GM21390 (cell line): ENCODE data around the gene NAPB.
"Not testable (repeated sequence)": the region's sequence is repeated elsewhere in the genome, so short reads cannot be mapped to it uniquely, and the experiment has no call there.

ENCODE experiments used
- ATAC-seq: cut with Tn5 transposase; IDR thresholded peaks from one replicate; pipeline ENCODE4 v1.9.1; 2021; ENCODE audit not compliant: unreplicated experiment

NAPB gene

DNA sequence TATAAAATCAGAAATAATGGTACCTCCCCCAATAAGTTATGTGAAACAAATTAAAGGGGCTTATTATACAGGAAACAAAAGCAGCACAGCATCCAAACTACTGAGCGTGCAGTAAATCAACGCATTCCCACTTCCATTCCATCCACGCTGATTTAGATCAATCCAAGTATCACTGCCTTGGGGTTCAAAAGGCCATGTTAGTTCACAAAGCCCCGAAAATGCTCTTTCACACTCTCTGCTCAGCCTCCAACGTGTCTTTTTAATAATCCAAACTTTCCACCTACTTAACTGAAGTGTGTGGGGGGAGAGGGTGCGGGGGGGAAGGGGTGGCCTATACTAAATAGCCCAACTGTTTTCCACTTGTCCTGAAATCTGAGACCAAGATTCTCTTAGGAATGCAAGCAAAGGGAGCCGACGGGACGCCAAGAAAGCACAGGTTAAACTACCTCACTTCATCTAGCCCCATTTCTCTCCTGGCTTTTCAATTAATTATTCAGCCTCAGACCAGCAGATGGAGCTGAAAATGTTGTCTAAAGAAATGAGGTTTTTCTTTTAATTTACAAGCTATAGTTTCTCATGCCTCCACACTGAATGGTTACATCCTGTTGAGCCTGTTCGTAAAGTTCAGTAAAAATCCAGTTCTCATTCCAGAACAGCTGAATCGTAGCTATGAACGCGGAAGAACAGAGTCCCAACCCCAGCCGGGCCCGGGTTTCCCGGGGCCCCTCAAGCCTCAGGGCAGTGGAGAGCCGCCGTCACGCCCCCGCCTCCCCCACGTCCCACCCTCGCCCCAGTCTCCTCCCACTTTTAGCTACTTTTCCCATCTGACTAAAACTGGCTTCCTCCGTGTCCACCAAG, 71.7 kb downstream of the NAPB start:
- peak; percentile 45 for ATAC-seq

GRCh38 chr20:23348510-23348909, 72.8 kb downstream of the NAPB start:
- ATAC-seq = not testable (repeated sequence)

DNA sequence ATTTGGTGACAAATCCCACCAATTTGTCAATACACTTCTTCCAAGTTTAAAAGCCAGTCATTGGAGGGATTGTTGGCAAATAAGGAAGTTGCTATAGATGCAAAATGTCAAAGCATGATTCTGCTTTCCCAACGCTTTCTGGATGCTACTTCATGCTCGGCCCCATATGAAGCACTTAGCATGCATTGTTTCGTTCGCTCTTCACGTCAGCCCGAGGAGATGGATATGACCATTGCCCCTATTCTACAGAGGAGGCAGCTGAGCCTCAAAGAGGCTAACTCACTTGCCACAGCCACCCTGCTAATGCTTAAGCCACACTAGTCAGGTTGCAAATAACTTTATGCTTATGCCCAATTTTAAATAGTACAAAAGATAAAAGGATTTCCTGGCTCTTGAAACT, 73.5 kb downstream of the NAPB start:
- ATAC-seq = no peak

- no peak for ATAC-seq
Measured at GRCh38 chr20:23346002-23346401, 75.3 kb downstream of the NAPB start.

DNA sequence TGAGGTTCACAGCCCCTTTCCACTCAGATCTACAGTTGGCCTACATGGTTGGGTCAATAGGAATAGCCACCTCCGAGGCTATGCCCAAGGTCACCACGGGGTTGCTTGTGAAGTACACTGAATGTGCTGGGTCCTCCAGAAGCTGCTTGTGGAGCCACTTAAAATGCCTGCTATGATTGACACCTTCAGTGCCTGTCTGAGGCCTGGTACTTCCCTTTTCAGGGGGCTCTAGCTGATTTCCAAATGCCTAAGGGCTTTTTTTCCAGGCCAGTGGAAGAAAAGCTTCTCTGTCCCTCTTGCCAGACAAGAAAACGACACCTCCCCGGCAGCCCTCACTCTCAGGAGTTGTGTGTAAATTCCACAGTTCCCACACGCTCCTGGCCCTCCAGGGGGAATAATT, 77.0 kb downstream of the NAPB start:
- ATAC-seq = no peak

DNA sequence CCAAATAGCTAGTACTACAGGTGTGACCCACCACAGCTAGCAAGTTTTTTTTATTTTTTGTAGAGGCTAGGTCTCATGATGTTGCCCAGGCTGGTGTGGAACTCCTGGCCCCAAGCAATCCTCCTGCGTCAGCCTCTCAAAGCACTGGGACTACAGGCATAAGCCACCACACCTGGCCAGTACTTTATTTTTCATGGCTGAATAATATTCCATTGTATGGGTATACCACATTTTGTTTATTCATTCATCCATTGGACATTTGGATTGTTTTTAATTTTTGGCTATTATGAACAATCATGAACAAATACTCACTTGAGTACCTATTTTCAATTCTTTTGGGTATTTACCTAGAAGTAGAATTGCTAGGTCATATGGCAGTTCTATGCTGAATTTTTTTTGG, 77.7 kb downstream of the NAPB start:
- no peak for ATAC-seq

- no peak for ATAC-seq
Measured at GRCh38 chr20:23341073-23341472, 80.2 kb downstream of the NAPB start.

- ATAC-seq = no peak
Measured at GRCh38 chr20:23340524-23340923, 80.8 kb downstream of the NAPB start.

DNA sequence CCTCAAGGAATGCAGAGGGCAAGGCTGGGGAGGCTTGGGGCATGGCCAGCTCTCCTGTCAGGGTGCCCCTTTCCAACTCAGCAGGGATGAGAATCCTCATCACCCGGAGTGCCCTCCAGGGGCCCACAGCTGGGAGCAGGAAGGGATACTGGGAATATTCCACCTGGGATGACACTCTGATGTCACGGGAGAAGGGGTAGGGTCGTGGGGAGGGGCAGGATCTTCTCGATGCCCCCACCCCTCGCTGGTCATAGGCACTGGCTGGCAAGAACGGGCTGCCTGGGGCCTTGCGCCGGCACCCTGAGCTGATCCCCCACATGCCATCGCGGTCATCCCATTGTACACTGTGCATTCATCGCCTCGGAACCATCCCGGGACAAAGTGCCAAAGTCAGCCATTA, 81.3 kb downstream of the NAPB start:
- ATAC-seq = no peak

DNA sequence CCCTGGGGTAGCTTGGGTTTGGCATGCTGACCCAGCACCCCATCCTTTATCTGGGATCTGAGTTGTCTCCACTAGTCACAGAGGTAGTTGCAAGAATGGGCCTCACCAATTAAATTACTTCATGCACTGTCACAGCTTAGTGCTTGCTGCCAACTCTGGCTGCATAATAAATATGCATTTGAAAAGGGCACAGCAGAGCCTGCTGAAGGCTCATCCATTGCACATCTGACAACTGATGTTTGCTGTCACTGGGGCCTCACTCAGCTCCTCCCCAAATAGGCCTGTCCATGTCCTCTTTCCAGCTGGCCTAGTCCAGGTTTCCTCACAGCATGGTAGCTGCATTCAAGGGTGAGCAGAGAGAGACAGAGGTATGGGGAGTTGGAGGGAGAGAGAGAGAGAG, 84.0 kb downstream of the NAPB start:
- ATAC-seq = no peak

DNA sequence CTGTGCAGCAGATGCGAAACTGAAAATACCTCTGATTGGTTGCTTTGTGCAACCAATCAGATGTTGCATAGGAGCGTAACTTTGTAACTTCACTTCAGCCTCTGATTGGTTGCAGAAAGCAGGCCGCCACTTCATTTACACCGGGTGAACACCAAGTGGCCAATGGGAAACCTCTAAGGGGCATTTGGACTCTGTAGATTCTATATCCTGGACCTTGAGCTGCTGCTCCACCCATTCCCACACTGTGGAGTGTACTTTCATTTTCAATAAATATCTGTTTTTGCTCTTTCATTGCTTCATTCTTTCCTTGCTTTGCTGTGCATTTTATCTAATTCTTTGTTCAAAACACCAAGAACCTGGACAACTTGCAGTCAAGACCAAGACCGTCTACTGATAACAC, 84.8 kb downstream of the NAPB start:
- no peak for ATAC-seq

DNA sequence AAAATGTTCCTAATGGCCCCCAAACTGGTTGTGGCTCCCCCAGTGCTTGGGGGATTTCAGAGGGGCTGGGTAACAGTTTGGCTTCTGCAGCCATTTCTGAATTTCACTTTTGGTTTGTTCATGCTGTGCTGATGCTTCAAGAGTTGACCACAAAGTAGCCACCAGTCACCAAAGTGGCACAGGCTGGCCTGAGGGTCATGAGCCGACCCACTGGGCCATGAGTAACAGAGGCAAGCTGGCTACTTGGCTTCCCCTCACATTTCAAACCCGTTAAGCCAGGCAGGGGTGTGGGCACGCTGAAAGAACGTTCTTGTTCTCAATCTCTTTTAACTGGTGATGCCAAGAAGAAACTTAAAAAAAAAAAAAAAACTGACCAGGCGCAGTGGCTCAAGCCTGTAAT, 85.8 kb downstream of the NAPB start:
- ATAC-seq = no peak

- no peak for ATAC-seq
Measured at GRCh38 chr20:23334111-23334510, 87.2 kb downstream of the NAPB start.

DNA sequence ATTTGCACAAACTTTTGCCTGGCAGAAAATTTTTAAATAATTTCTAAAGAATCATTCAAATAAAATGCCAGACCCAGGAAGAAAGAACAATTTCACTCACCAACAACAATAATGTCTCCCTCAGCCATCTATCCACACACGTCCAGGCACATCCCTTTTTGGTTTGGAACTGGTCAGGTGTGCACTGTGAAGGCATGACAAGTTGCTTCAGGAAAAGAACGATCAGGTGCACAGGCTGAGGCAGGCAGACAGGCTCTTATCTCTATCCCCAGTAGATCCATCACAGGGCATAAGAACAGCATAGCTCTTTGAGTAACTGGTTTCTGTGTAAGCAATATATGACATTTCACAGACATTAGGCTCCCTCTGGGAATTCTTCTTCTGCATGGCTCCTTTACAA, 88.8 kb downstream of the NAPB start:
- ATAC-seq = no peak

DNA sequence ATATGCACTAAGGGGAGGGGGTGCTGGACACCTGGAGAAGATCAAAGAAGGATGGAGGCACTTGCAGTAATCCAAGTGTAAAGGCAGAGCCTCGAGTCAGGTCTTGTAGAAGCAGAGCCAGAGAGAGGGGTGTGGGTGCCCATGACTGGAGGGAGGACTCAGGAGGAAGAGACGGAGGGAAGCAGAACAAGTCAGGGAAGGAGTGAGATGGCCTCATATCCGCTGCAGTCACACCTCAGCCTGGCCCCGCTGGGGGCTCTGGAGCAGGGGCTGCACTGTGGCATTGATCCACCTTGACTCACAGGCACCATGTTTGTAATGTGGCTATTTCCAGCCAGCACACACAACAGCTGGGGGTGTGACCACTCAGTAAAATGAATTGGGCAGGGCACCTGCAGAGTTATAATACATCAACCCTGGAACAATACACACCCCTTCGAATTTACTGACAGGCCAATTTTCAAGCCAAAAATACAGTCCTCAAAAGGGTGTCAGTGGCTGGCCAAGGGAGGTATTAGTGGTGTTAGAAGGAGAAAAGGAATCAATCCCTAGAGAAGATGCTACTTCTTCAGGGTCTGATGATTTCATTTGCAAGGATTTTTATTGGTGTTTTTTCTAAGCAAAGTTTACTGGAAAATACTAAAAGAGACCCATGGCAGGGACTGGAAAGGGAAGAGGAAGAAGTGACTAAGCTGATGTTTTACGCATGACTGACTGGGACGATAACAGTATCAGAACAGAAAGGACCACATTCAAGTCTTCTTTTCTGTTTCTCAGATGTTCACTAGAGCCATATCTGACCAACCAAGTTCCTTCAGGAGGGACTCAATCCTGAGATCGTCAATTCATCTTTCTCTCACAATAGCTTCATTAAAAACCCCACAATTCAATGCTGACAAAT, 89.6 kb downstream of the NAPB start:
- ATAC-seq = no peak

GRCh38 chr20:23327617-23328333, 93.5 kb downstream of the NAPB start:
- no peak for ATAC-seq

DNA sequence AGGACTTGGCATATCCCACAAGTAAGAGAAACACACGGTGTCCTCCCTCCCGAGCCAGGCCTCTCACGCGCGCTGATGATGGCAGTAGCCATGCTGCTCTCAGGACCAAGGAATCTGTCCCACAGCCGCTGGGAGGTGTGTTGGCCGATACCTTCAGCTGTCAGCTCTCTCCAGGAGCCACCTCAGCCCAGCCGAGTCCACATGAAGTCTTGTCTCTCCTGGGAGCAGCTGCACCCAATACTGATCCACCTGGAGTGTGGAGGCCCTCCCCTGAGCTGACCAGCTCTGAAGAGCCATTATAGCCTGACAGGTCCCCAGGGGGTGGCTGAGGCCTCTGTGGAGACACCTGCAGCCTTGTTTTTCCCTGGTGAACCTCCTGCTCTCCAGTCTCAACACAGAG, 94.5 kb downstream of the NAPB start:
- no peak for ATAC-seq

- ATAC-seq = no peak
Measured at GRCh38 chr20:23325107-23325506, 96.2 kb downstream of the NAPB start.
